GM12878 (cell line): ENCODE results near the gene SSBP2. TPM values are rescaled to one million over a fixed set of nuclear protein-coding genes. Genes with fewer than 3 reads are reported as not detected.

ENCODE experiments used
- ATAC-seq: fragments of 200-7000 bp; cut with Tn5 transposase; 3 replicates; pipeline ENCODE4 v1.9.1; 2020; ENCODE audit warnings: mild to moderate bottlenecking, moderate library complexity
- BruUV-seq: library from RNA; stranded (reverse); fragments of 400-500 nt; replicated peaks from 2 replicates; lab custom pipeline; 2021; lab: Mats Ljungman, UMichigan
- CTCF ChIA-PET: fragments of 300-600 bp; sonication (Branson Sonifier 250); formaldehyde crosslinking; extraction: SDS; loops from one replicate; lab custom pipeline; 2021; ENCODE audit warnings: inconsistent platforms; lab: Yijun Ruan, JAX
- POLR2A ChIA-PET: fragments of 350-600 bp; formaldehyde crosslinking; extraction: SDS; loops from one replicate; lab custom pipeline; 2021; ENCODE audit warnings: inconsistent platforms; lab: Charles Lee
- RAD21 ChIA-PET: fragments of 300-600 bp; sonication (Branson Sonifier 250); formaldehyde crosslinking; loops from one replicate; lab custom pipeline; 2023; ENCODE audit warnings: antibody characterized with exemption; ENCODE audit not compliant: unreplicated experiment; lab: Charles Lee
- SMC1A ChIA-PET: fragments of 300-600 bp; sonication (Branson Sonifier 250); formaldehyde crosslinking; loops from one replicate; lab custom pipeline; 2023; ENCODE audit not compliant: unreplicated experiment, uncharacterized antibody; lab: Charles Lee
- DNase-seq: peaks from one replicate; pipeline ENCODE4 v3.0.0-alpha.2; 2011; ENCODE audit warnings: low read depth, low spot score
- FAIRE-seq: peaks from 3 replicates; lab custom pipeline; 2011; peaks lifted over from hg19 to GRCh38; lab: Jason Lieb, UNC
- H2AFZ ChIP-seq: 2 replicates; pipeline ENCODE4 v1.6.0; 2011; ENCODE audit warnings: low read depth, low read length, control low read depth; ENCODE audit not compliant: control insufficient read depth
- H3K27ac ChIP-seq: 2 replicates; pipeline ENCODE4 v1.5.1; 2011; ENCODE audit warnings: control low read depth; ENCODE audit not compliant: control insufficient read depth, insufficient read depth
- H3K27me3 ChIP-seq, 2 experiments: replicated peaks in 1 of 2; 2 replicates each; pipeline versions ENCODE4 v1.6.0 to v1.6.1; 2011; ENCODE audit warnings: low read length in 1 of 2; ENCODE audit not compliant: control insufficient read depth in 2 of 2, insufficient read depth in 2 of 2
- H3K36me3 ChIP-seq, 2 experiments: 2 replicates each; pipeline ENCODE4 v1.5.1; 2011; ENCODE audit warnings: low read length in 1 of 2; ENCODE audit not compliant: control insufficient read depth in 2 of 2, insufficient read depth in 2 of 2
- H3K4me1 ChIP-seq: 2 replicates; pipeline ENCODE4 v1.6.1; 2011; ENCODE audit warnings: mild to moderate bottlenecking, low read length, moderate library complexity, mixed read lengths; ENCODE audit not compliant: control insufficient read depth, insufficient read depth
- H3K4me2 ChIP-seq: 2 replicates; pipeline ENCODE4 v1.6.0; 2011; ENCODE audit warnings: control low read depth; ENCODE audit not compliant: control insufficient read depth, insufficient read depth
- H3K4me3 ChIP-seq: fragments of 200-600 bp; sonication (generic); 2 replicates; pipeline ENCODE4 v1.5.1; 2016
- H3K79me2 ChIP-seq: 2 replicates; pipeline ENCODE4 v1.6.0; 2011; ENCODE audit warnings: low read length; ENCODE audit not compliant: control insufficient read depth, insufficient read depth
- H3K9ac ChIP-seq: 2 replicates; pipeline ENCODE4 v1.8.0; 2011; ENCODE audit warnings: low read length, control low read depth, mixed read lengths; ENCODE audit not compliant: control insufficient read depth, insufficient read depth
- H3K9me3 ChIP-seq: replicated peaks from 3 replicates; pipeline ENCODE4 v1.5.1; 2011; ENCODE audit warnings: mild to moderate bottlenecking, low read length; ENCODE audit not compliant: control insufficient read depth, insufficient read depth
- H4K20me1 ChIP-seq: 2 replicates; pipeline ENCODE4 v1.6.0; 2011; ENCODE audit not compliant: control insufficient read depth, insufficient read depth
- ATF7 ChIP-seq: fragments of 450-650 bp; IDR thresholded peaks from 2 replicates; pipeline ENCODE4 v1.6.1; 2016; ENCODE audit warnings: low read depth, mild to moderate bottlenecking
- BCL11A ChIP-seq: IDR thresholded peaks from 2 replicates; pipeline ENCODE4 v1.6.1; 2011; ENCODE audit warnings: low read depth, low read length
- CHD4 ChIP-seq: fragments of 200-600 bp; sonication (generic); IDR thresholded peaks from 2 replicates; pipeline ENCODE4 v1.6.1; 2016; ENCODE audit warnings: mild to moderate bottlenecking
- MTA3 ChIP-seq: IDR thresholded peaks from 2 replicates; pipeline ENCODE4 v1.6.1; 2012; ENCODE audit warnings: low read length, inconsistent platforms, borderline replicate concordance
- MXI1 ChIP-seq: fragments of 150-350 bp; IDR thresholded peaks from 2 replicates; pipeline ENCODE4 v1.6.1; 2011; ENCODE audit warnings: low read depth, mild to moderate bottlenecking, inconsistent platforms, low read length, improper control_type of control experiment
- NFYB ChIP-seq: IDR thresholded peaks from 2 replicates; pipeline ENCODE4 v1.6.1; 2011; ENCODE audit warnings: low read depth, mild to moderate bottlenecking, low read length, improper control_type of control experiment, moderate library complexity; ENCODE audit not compliant: insufficient read depth
- NR2F1 ChIP-seq: fragments of 450-650 bp; conservative IDR thresholded peaks from 2 replicates; pipeline ENCODE4 v1.6.1; 2017; ENCODE audit warnings: mild to moderate bottlenecking
- TCF12 ChIP-seq: IDR thresholded peaks from 2 replicates; pipeline ENCODE4 v1.6.1; 2011; ENCODE audit warnings: low read depth, mild to moderate bottlenecking, low read length
- ZNF24 ChIP-seq: fragments of 450-650 bp; IDR thresholded peaks from 2 replicates; pipeline ENCODE4 v1.6.1; 2017; ENCODE audit warnings: antibody characterized with exemption, mild to moderate bottlenecking
- WGBS: methylation state at CpG from one replicate; pipeline ENCODE4 v1.1.6; 2016; ENCODE audit warnings: low lambda C conversion rate; ENCODE audit not compliant: insufficient replicate concordance, insufficient coverage; ENCODE audit errors: missing lambda C conversion rate; 5-methylcytosine and 5-hydroxymethylcytosine counted together
- in situ Hi-C: fragments of 300-500 bp; cut with MboI; formaldehyde crosslinking; loops from 9 replicates; pipeline ENCODE4 v1.14.3; 2018; ENCODE audit warnings: mixed read lengths
- intact Hi-C: fragments of 100-400 bp; cut with micrococcal nuclease; formaldehyde crosslinking; loops from one replicate; pipeline ENCODE4 v1.14.2; 2022; ENCODE audit not compliant: unreplicated experiment
- polyA plus RNA-seq, 11 experiments: library from polyadenylated mRNA; depleted of rRNA in 4 of 11; unstranded in 6 of 11; stranded (reverse) in 5 of 11; fragments of >200 nt; fragmentation: Nextera tagmentation in 4 of 11; fragmentation: Illumina TruSeq in 1 of 11; extraction: Ambion mirVana in 4 of 11; extraction: Trizol in 1 of 11; gene quantifications; 1 replicate in 1 of 11; 2 replicates in 10 of 11; pipeline versions ENCODE4 v1.2.1 to v1.2.3, GENCODE V29; 2011 to 2016; ENCODE audit warnings: inconsistent platforms in 2 of 11, missing spikeins in 2 of 11, low read depth in 1 of 11
- total RNA-seq, 4 experiments: library from RNA; depleted of rRNA in 3 of 4; stranded (reverse); fragments of >200 nt in 3 of 4; fragmentation: Illumina TruSeq in 1 of 4; extraction: Trizol in 1 of 4; gene quantifications; 2 replicates each; pipeline versions ENCODE4 v1.2.1 to v1.2.3, GENCODE V29; 2013 to 2021
- TF ChIP-seq, protein P1 (sequence below): fragments of 450-650 bp; formaldehyde crosslinking; IDR thresholded peaks from 2 replicates; pipeline ENCODE4 v1.4.0; 2020; ENCODE audit warnings: mild to moderate bottlenecking, moderate library complexity
- TF ChIP-seq, protein P2 (sequence below): fragments of 150-350 bp; IDR thresholded peaks from 2 replicates; pipeline ENCODE4 v1.6.1; 2016; ENCODE audit warnings: low read depth, low read length
- TF ChIP-seq, protein P3 (sequence below): fragments of 450-650 bp; formaldehyde crosslinking; IDR thresholded peaks from 2 replicates; pipeline ENCODE4 v1.5.0; 2022; ENCODE audit warnings: mild to moderate bottlenecking, missing genetic modification characterization

SSBP2 gene
- total and polyA plus RNA-seq, 10 of the 15 experiments (the other 5 are each of a cell fraction or from before 2014, with no cell fraction given), result 52.2 to 132 (median 110) TPM

DNA sequence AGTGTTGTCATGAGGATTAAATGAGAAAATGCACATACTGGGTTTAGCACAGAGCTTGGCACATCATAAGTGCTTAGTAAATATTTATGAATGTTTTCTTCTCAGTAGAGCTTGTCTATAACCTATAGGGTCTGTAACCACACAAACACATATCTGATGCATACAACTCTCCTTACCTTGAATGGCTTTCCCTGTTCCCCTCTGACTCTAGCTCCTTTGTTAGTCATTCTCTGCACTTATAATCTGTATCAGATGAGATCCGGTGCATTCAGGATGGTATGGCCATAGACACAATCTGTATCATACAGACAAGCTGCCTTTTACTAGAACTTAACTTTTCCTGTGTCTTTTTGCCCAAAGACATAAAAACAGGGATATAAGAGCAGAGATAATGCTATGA is 11.1 kb upstream of the SSBP2 start:
- Histone ChIP-seq H3K27me3 (no peaks in the 10 kb centered on the region), H3K4me2 (no peak overlapping the region), H4K20me1 (no peaks in the 10 kb centered on the region), H2AFZ (no peak overlapping the region), H3K79me2 (no peaks in the 10 kb centered on the region), H3K4me3 (no peak overlapping the region), H3K9me3 (no peaks in the 10 kb centered on the region), H3K4me1 (no peaks in the 10 kb centered on the region), H3K27ac (no peak overlapping the region), H3K9ac (no peak overlapping the region), H3K36me3 (no peaks in the 10 kb centered on the region)
- 95% methylated on average over 1 of the region's 1 CpG for WGBS
- intact Hi-C loops, result no loop called here
- DNase-seq (no peak), FAIRE-seq (no peak), ATAC-seq (no peak)
- ChIA-PET CTCF (interaction anchor here (1.0 to 2.3 kb wide), 3 partner anchors 11 to 44 kb away, joined by 3 to 8 read pairs (median 3); no protein-coding TSS in a partner anchor), POLR2A (no interaction called here), RAD21 (interaction anchor here (1.0 to 1.6 kb wide), 2 partner anchors 11 to 404 kb away, joined by 3 to 4 read pairs; partner anchors contain the start of gene SSBP2), SMC1A (interaction anchor here (0.7 to 1.8 kb wide), 8 partner anchors 9 to 463 kb away, joined by 3 to 8 read pairs (median 5); partner anchors contain the start of gene SSBP2)
- in situ Hi-C loops, result no loop called here
- no TSS peak for BruUV-seq
- TF ChIP-seq NR2F1 (no peak), MXI1 (no peak), ZNF24 (no peak), TCF12 (no peak), ATF7 (no peak), NFYB (no peak), CHD4 (no peak), MTA3 (no peak), BCL11A (no peak)
- TF ChIP-seq, protein P1, sequence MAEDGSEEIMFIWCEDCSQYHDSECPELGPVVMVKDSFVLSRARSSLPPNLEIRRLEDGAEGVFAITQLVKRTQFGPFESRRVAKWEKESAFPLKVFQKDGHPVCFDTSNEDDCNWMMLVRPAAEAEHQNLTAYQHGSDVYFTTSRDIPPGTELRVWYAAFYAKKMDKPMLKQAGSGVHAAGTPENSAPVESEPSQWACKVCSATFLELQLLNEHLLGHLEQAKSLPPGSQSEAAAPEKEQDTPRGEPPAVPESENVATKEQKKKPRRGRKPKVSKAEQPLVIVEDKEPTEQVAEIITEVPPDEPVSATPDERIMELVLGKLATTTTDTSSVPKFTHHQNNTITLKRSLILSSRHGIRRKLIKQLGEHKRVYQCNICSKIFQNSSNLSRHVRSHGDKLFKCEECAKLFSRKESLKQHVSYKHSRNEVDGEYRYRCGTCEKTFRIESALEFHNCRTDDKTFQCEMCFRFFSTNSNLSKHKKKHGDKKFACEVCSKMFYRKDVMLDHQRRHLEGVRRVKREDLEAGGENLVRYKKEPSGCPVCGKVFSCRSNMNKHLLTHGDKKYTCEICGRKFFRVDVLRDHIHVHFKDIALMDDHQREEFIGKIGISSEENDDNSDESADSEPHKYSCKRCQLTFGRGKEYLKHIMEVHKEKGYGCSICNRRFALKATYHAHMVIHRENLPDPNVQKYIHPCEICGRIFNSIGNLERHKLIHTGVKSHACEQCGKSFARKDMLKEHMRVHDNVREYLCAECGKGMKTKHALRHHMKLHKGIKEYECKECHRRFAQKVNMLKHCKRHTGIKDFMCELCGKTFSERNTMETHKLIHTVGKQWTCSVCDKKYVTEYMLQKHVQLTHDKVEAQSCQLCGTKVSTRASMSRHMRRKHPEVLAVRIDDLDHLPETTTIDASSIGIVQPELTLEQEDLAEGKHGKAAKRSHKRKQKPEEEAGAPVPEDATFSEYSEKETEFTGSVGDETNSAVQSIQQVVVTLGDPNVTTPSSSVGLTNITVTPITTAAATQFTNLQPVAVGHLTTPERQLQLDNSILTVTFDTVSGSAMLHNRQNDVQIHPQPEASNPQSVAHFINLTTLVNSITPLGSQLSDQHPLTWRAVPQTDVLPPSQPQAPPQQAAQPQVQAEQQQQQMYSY (CRISPR knock-in tag), result no peak
- TF ChIP-seq, protein P2, sequence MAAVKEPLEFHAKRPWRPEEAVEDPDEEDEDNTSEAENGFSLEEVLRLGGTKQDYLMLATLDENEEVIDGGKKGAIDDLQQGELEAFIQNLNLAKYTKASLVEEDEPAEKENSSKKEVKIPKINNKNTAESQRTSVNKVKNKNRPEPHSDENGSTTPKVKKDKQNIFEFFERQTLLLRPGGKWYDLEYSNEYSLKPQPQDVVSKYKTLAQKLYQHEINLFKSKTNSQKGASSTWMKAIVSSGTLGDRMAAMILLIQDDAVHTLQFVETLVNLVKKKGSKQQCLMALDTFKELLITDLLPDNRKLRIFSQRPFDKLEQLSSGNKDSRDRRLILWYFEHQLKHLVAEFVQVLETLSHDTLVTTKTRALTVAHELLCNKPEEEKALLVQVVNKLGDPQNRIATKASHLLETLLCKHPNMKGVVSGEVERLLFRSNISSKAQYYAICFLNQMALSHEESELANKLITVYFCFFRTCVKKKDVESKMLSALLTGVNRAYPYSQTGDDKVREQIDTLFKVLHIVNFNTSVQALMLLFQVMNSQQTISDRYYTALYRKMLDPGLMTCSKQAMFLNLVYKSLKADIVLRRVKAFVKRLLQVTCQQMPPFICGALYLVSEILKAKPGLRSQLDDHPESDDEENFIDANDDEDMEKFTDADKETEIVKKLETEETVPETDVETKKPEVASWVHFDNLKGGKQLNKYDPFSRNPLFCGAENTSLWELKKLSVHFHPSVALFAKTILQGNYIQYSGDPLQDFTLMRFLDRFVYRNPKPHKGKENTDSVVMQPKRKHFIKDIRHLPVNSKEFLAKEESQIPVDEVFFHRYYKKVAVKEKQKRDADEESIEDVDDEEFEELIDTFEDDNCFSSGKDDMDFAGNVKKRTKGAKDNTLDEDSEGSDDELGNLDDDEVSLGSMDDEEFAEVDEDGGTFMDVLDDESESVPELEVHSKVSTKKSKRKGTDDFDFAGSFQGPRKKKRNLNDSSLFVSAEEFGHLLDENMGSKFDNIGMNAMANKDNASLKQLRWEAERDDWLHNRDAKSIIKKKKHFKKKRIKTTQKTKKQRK, result no peak
- TF ChIP-seq, protein P3, sequence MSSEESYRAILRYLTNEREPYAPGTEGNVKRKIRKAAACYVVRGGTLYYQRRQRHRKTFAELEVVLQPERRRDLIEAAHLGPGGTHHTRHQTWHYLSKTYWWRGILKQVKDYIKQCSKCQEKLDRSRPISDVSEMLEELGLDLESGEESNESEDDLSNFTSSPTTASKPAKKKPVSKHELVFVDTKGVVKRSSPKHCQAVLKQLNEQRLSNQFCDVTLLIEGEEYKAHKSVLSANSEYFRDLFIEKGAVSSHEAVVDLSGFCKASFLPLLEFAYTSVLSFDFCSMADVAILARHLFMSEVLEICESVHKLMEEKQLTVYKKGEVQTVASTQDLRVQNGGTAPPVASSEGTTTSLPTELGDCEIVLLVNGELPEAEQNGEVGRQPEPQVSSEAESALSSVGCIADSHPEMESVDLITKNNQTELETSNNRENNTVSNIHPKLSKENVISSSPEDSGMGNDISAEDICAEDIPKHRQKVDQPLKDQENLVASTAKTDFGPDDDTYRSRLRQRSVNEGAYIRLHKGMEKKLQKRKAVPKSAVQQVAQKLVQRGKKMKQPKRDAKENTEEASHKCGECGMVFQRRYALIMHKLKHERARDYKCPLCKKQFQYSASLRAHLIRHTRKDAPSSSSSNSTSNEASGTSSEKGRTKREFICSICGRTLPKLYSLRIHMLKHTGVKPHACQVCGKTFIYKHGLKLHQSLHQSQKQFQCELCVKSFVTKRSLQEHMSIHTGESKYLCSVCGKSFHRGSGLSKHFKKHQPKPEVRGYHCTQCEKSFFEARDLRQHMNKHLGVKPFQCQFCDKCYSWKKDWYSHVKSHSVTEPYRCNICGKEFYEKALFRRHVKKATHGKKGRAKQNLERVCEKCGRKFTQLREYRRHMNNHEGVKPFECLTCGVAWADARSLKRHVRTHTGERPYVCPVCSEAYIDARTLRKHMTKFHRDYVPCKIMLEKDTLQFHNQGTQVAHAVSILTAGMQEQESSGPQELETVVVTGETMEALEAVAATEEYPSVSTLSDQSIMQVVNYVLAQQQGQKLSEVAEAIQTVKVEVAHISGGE, result no peak
